HL-60/S4 (cell line): Measurements from ENCODE around the gene ZSWIM9.

ENCODE experiments used
- in situ Hi-C: fragments of 300-500 bp; cut with MboI; formaldehyde crosslinking; loops from 2 replicates; pipeline ENCODE4 v1.14.3; 2022; ENCODE audit warnings: low sequenced_read_pairs

ZSWIM9 gene

DNA sequence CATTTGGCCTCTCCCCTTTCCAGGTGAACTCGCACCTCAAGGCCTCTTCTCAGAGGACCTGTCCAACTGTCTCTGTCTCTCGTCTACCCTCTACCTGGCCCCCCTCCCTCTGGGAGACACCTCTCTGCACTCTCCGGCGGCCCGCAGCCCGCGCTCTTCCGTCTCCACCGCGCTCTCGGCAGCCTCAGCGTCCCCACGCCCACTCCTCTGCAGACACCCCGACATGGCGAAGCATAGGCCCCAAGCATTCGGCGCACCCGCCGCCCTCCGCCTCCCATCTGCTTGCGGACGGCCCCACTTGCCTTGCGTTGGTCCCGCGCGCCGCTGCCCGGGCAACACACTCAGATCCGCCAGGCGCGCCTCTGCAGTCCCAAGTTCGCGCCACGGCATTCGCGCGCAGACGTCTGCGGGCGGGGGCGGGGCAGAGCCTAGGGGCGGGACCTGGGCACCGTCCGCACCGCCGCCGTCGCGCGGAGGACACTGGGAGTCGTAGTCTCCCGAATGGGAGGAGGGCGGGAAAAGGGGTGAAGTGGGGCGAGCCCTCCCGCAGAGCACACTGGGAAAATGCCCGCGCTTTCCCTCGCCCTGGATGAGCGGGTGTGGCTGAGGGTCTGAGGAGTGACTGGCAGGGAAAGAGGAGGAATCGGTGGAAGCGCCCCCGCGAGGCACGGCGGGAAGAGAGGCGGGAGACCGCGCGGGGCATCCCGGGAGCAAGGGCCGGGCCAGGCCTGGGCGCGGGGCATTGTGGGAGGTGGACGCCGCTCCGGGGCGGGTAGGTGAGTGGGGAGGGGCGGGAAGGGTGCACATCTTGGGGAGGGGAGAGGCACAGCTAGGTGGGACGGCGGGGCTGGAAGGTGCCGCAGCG is at the start of gene ZSWIM9, which contains the start of gene LIG1:
TSS of gene ZSWIM9 (plus strand) at position 742 of the 865 bp plus-strand sequence. CDS start 1,123 bp downstream, outside the sequence.
TSS of gene LIG1 (minus strand) at position 406 of the 865 bp plus-strand sequence. CDS start 4,778 bp downstream, outside the sequence.
- in situ Hi-C loops = no loop called here

DNA sequence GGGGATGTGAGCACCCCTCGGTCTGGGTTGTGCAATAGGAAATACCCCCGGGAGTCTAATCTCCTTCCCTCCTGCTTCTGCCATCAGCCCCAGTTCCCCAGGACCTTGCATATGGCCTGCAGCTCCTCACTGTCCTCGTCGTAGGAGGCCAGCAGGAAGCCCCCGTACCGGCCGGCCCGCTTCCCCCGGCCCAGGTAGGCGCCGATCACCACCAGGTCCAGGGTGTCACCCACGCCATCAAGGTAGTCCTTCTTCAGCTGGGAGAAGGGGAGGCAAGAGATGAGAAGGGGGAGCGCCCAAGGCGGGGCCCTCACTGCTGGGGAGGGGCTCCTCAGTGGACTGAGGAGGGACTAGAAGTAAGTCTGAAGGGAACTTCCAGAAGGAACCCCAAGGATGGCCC is 49.4 kb upstream of the ZSWIM9 start:
- in situ Hi-C loops = no loop called here

DNA sequence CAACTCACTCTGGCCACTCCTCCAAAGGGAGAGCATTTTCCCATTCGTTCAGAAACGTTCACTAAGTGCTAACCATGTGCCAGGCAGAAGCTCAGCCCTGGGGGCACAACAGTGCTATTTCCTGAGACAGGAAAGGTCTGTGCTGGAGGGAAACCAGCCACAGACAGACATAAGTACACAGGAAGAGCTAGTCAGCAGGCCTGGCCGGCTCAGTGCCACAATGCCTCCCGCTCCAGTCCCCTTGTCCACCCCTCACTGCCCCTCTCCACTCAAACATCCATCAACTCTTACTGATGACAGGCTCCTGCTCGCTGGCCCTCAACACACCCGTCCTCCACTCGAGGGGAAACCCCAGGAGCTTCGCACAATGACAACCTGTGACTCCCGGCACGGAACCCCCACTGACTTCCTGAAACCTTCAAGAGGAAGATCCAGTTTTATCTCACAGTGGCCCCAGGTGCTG is 48.5 kb upstream of the ZSWIM9 start:
- in situ Hi-C loops = no loop called here

DNA sequence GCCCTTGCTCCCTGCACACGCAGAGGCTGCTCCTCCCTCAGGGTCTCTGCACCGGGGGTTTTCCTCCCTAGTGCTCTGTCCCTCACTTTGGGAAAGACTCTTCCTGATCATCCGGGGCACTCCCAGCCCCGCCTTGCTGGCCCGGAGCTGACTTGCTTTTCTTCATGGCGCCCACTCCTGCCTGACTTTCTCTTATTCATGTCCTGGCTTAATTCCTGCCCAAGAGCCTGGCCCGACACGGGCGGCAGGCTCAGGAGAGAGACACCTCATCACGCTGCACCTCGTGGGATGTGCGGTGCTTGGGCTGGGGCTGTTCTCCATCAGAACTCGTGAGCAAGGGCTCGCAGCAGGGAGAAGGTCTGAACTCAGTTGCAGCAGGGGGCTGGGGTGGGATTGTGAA is 48.1 kb upstream of the ZSWIM9 start:
- in situ Hi-C loops = no loop called here

DNA sequence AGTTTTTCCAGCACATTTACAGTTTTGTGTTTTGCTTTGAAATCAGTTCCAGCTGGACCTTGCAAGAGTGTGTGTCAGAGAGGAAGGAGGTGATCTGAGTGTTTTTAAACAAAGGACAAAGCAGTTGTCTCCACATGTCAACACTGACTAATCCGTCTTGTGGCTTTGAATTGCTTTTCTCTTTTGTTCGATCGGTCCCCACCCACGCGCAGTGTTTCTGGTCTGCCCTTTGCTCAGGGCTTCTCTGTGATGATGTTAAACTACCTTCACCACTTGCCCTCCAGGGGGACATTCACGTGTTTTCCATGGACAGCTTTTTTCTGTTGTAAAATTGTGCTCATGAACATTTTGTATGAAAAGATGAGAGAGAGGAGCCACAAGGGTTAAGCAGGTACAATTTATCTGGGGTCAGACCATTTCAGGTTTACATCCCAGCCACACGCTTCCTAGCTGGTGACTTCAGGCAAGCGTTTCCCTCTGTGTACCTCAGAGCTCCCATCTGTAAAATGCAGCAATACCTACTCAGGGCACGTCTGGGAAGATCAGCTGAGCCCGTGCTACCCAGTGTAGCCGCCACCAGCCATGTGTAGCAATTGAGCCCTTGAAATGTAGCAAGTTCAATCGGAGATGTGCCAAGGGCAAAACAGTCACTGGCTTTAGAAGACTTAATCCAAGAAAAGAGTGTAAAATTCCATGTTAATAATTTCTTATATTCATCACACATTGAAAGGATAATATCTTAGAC is 46.4 kb upstream of the ZSWIM9 start:
- in situ Hi-C loops = no loop called here

DNA sequence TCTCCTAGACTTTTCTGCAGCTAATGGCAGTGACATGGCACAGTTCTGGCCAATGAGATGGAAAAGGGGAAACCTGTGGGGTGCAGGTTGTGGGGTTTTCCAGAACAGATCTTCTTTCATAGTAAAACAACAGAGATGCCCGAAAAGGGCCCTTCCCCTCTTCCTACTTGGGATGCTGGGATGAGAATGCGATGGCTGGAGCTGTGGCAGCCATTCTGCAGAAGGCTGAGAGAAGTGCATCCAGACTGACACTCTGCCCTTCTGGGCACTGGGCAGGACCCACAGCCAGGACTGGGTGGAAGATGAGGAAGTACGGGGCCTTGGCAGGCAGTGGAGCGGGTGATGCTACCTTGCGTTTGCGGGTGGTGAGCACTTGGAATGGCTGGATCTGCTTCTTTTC is 42.9 kb upstream of the ZSWIM9 start:
- in situ Hi-C loops = no loop called here

DNA sequence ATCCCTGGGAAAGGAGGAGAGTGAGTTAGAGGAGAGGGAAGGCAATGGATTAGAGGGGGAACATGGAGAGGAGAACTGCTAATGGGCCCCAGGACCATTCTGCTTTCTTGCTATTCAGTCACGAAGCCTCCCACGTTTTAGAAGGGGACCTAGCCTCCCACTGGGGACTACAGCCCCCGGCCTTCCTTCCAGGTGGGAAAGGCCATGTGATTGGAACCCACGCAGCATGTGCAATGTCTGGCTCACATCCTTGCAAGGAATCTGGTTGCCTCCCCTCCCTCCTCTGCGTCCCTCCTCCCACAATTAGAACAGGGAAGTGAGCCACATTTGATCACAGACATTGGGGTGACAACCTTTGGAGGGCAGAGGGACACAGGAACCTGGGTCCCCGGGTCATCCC is 37.4 kb upstream of the ZSWIM9 start:
- in situ Hi-C loops = no loop called here

DNA sequence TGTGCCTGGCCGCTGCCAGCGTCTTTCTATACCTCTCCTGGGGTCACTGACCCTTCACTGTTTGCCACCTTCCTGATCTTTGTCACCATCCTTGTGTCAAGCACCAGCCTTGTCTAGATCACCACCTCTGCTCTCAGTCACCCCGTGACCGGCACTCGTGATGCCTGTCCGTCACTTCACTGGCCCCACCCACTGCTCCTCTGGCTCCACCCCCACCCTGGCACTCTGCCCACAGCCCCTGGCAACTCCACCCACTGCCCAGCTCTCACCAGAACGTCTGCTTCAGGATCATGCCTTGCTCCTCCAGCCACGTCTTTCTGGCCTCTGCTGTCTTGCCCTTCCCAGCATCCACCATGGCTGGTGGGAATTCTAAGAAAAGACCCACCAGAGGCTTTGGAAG is 35.1 kb upstream of the ZSWIM9 start:
- in situ Hi-C loops = no loop called here

DNA sequence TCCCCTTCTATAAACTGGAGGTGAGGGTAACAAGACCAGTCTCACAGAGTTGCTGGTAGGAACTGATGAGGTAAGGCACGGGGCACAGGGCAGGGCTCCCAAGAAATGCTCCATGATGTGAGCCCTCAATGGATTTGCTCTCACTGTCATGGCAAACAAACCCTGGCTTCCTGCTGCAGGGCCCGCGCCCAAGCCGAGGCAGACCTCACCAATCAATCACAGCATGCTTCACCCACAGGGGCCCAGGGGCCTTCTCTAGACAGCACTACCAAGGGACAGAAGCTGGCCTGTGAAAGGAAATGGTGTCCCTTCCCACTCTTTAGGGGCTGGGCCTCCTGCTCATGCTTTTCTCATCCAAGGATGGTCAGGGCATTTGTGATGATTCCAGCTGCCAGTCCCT is 33.9 kb upstream of the ZSWIM9 start:
- in situ Hi-C loops = no loop called here

DNA sequence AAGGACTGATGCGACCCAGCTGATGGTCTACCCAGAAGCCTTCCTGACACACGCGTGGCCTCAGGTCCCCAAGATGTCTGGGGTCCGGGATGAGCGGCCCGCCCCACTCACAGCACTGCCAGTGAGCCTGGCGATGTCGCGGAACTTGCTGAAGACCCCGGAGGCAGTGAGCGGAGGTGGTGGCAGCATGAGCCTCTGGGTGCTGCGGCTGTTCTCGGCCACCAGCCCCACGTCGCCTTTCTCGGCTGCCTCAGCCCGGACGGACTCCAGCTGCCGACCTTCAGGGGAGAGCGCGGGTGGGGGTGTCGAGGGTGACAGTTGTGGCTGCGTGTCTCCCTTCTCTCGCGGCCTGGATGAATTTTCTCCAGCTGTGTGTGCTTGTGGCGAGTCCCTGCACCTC is 33.1 kb upstream of the ZSWIM9 start:
- in situ Hi-C loops = no loop called here

DNA sequence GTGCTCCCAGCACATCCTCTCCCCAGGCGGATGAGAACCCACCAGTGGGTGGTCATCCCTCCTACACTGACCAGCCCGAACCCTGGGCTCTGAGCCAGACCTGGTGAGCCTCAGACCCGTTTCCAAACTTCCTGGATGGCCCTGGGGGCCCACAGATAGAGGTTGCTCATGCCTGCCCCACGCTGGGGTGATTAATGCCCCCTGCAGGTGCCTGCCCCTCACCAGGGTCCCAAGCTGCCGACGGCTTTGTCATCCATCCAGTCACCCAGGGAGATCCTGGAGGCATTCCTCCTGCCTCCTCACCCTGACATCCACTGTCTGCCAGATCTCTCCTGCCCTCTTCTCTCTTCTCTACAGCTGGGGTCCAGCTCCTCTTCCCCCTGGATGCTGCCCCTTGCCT is 31.4 kb upstream of the ZSWIM9 start:
- in situ Hi-C loops = no loop called here

DNA sequence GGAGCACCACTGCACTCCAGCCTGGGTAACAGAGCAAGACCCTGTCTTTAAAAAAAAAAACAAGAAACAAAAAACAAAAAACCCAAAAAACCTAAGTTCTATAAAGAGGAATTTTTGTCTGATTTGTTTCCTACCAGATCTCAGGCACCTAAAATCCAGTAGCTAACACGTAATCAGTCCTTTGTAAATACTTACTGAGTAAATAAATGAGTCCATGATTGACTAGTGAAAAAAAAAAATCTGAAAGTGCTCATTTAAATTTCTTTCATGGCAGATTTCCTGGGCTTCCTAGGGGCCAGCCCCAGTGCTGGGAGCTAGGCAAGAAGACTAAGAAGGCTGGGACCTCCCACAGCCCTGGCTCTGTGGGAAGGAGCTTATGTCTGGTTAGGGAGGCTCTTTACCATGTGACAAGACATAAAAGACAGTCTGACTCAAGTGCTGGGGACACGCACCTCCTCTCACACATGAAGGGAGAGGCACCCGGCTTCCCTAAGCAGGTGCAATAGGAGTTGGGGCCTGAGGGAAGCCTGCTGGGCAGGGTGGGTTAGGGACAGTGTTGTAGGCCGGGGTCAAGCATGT is 22.8 kb upstream of the ZSWIM9 start:
- in situ Hi-C loops = no loop called here

DNA sequence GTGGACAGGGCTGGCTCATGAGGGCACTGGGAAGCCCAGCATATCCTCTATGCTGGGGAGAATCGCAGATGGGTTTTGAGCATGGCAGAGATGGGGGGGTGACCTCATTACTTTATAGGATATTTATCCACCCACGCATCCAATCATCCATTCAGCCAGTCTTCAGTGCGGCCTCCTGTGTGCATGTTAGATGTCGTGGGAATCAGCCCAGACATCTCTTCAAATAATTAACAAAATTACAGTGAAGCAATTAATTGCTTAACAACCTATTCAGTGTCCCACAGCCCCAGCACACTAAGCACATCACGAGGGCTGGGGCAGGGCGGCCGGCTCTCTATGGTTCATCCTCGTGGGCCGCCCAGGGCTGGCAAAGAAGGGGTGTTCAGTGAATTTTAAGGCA is 21.9 kb upstream of the ZSWIM9 start:
- in situ Hi-C loops = no loop called here

DNA sequence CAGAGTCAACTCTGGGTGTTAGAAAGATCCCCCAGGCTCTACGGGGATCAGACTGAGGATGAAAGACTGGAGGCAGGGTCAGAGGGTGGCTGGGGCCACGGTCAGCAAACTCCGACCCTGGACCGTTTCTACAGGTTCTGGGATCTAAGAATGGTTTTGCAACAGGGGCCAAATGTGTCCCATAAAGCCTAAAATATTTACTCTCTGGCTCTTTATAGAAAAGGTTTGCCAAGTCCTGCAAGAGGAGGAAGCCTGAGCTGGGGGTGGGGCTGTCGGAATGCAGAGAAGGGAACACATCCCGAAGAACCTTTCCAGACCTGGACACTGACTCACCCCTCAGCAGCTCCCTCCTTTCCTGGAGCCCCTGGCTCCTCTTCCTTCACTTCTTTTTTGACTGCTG is 21.1 kb upstream of the ZSWIM9 start:
- in situ Hi-C loops = no loop called here

DNA sequence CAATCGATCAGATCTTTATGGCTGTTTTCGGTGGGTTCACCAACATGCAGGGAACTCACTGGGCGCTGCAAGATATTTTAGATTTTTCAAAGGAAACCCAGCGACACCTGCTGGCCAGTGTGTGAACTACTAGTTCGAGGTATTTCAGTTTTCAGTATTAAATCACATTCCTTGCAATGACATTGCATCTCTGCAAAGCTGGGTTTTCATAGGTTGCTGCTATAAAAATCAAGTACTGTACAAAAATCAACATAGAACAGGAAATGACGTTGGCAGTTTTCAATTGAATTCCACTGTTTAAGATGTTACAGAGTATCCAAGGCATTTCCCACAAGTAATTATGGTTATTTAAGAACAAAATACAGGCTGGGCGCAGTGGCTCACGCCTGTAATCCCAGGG is 17.9 kb upstream of the ZSWIM9 start:
- in situ Hi-C loops = no loop called here

DNA sequence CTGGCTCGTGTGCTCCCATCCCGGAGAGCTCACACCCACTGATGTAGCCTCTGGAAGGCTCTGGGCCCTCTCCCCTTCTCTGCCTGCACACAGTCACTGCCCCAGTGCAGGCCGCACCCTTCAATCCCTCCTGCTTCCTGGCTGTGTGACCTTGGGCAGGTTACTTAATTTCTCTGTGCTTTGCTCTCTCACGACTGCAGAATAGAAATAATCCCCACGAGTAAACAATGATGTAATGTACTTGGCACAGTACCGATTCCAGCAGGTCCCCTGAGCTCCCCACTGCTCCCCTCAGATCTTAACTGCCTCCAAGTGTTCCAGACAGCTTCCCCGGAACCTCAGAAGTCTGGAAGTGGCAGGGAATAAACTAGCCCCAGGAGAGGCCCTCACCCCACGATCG is 16.5 kb upstream of the ZSWIM9 start:
- in situ Hi-C loops = no loop called here

DNA sequence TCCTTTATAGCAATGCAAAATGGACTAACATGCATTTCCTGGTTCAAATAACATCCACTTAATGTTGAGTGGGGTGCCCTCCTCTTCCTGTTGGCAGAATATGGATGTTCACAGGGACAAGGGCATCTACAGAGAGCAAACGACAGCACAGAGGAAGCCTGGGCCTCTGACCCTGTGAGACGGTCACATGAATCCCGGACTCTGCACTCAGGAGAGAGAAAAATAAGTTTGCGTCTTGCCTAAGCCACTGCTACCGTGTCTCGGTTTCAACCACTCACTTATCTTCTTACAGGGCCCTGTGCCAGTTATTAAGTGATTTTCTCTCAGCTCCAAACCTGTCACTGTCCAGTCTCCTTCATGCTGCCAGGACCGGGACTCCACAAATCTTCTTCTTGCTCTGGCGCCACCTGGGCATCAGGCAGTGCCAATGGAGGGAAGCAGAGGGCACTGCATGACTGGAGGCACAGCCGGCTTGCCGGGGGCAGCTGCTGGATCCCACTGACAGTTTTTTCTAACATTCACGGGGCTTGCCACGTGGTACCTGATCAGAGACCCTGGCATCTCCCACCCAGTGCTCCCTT is 12.2 kb upstream of the ZSWIM9 start:
- in situ Hi-C loops = no loop called here

DNA sequence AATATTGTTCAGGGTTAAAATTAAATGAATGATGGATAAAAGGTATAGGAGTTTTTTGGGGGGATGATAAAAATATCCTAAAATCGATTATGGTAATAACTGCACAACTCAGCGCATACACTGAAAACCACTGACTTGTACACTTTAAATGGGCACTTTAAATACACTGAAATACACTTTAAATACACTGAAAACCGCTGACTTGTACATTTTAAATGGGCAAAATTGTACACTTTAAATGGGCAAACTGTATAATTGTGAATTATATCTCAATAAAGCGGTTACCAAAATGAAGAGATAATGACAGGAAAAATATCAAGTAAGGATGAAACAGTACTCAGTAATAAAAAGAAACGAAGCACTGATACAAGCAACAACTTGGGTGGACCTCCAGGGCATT is 1.8 kb upstream of the ZSWIM9 start:
- in situ Hi-C loops = no loop called here

DNA sequence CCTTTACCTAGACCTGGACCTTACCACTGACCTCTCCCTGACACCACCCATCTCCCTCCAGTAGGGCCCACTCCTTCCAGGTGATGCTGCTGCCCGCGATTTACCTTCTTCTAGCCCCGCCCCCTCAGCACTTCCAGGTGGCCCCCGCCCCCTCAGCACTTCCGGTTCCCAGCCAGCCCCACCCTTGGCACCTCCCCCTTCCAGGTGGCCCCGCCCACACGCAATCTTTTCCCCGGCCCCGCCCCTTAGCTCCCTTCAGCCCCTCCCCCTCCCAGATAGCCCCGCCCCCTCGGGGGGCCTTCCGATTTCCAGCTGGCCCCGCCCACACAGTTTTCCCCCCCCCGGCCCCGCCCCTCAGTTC is 922 bp upstream of the ZSWIM9 start:
- in situ Hi-C loops = no loop called here

DNA sequence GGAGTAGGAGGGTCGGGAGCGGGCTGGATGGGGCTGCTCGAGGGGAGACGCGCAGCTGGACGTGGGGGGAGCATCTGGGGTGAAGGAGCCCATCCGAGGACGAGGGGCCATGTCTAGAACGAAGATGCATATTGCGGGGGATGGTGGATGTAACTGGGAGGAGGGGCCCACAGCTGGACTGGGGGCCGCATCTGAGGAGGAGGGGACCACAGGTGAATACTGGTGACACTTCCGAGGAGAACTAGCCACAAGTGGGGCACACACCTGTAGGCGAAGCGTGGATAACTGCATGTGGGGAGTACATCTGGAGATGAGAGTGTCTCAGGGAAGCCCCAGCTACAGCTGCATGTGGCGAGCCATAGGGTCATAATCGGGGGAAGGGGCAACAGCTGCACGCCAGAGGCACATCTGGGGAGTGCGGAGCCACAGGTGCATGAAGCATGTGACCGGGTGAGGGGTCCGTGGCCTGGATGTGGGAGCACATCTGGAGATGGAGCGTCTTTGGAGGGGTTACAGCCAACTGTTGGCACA is 402 bp downstream of the ZSWIM9 start:
- in situ Hi-C loops = no loop called here

DNA sequence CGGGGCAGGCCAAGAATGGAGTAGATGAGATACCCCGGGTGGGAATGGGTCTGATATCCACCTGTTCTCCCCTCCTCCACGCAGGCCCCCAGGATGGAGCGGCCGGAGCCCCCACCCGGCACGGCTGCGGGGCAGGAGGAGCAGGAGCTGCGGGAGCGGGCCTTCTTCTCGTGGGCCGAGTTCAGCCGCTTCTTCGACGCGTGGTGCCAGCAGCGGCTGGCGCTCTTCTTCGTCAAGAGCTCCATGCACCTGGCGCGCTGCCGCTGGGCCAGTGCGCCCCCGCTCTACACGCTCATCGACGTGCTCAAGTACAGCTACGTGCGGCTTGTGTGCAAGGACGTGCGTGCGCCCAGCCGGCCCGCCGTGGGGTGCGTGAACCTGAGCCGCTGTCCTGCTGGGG is 1.2 kb downstream of the ZSWIM9 start:
- in situ Hi-C loops = no loop called here
